HL-60/S4 treated with retinoic acid at 250 ng/mL for 4 days and 3 days (cell line): ENCODE data around the gene RRP7A.
"Not testable (repeated sequence)": the region's sequence is repeated elsewhere in the genome, so short reads cannot be mapped to it uniquely, and the experiment has no call there.

ENCODE experiments used
- in situ Hi-C: fragments of 300-500 bp; cut with MboI; formaldehyde crosslinking; loops from 2 replicates; pipeline ENCODE4 v1.7.0; 2022; ENCODE audit warnings: low sequenced_read_pairs

RRP7A gene

DNA sequence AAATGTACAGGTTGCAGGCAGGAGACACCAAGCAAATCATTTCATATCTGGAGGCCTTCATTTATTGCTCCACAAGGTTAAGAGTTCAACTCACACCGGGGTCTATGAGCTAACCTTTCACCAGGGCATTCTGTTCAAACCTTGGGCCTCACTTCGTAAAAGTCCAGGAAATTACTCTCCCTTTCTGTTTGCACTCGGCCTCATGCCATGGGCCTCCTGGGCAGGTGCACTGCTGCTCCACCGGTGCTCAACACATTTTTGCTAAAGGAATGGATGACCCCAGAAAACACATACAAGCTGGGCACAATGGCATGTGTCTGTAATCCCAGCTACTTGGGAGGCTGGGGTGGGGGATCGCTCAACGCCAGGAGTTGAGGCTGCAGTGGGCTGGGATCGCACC lies 16.6 kb upstream of the RRP7A start:
- in situ Hi-C loops, result no loop called here

DNA sequence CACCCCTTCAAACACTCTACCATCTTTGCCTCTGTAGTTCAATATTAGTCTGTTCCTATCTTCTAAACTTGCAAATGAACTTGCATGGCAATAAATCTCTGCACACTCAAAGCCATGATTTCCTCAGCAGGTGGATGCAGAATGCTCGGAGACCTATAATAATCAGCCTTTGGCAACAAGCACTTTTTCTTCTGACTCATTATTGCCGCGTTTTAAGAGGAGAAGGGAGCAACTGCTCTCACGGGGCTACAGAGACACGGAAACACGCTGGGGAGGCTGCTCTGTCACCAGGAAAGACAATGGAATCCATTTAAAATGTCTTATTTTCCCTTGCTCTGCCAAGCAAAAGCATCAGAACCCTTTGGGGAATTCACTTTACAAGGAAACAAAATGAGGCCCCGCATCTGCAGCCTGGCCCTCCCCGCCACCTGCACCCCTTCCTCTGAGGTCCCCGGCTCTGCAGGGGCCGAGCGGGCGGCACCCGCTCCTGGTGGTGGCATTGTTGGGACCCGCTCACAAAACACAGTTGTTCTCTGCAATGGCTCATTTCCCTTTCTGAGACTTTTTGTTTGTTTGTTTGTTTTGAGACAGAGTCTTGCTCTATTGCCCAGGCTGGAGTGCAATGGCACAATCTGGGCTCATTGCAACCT lies 15.6 kb upstream of the RRP7A start:
- in situ Hi-C loops, result not testable (repeated sequence)

DNA sequence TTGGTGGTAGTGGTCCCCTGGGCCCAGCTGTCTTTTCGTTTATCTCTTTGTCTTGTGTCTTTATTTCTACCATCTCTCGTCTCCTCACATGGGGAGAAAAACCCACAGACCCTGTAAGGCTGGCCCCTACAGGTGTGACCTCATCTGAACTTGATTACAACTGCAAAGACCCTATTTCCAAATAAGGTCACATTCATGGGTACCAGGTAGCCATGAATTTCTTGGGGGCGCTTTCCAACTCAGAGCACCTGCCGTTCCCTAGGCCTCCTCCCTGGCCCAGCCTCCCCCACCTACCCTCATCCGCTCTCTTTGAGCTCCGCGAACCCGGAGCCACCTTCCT lies 14.0 kb upstream of the RRP7A start:
- in situ Hi-C loops, result no loop called here

GRCh38 chr22:42531401-42532084 lies 11.9 kb upstream of the RRP7A start:
- in situ Hi-C loops, result not testable (repeated sequence)

DNA sequence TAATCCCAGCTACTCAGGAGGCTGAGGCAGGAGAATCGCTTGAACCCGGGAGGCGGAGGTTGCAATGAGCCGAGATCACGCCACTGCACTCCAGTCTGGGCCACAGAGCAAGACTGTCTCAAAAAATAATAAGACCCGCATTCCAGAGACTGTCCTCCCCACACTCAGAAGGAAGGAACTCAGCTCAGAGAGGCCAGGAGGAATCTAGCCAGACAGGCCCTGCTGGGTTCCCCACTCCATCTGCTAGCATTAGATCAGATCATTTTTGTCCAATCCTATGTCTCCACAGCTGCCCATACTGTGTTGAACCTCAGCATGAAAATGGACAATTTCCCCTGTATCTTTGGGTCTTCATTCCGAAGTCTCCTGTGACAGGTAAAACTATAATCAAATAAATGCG lies 9.8 kb upstream of the RRP7A start:
- in situ Hi-C loops, result not testable (repeated sequence)

DNA sequence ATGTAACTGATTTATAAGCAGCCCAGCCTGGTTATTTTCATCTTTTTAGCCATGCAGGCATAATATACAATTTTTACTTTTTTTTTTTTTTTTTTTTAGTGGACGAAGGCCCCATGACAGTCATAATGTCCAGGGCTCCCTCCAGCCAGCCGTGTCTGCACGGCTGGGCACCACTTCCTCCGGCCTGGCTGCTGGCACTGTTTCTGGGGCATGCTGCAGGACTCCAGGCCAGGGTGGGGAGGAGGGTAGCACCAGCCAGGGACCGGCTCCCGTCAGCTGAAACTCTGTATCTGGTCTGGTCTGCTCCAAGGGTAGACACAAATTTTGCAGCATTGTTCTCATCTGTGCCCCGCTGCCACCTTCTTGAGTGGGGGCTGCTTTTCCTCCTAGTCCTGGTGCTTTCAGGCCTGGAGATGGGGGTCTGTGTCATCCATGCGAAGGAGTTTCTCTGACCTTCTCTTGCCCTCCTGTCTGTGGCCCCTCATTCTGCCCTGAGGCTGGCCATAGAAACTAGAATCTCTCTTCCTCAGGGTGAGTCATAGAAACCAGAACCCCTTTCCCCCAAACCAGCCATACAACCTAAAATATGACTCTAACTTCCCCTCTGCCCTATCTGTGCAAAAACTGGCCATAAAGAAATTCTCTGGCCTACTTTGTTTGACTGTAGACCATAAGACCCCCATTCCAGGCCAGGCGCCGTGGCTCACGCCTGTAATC lies 9.2 kb upstream of the RRP7A start:
- in situ Hi-C loops, result no loop called here

DNA sequence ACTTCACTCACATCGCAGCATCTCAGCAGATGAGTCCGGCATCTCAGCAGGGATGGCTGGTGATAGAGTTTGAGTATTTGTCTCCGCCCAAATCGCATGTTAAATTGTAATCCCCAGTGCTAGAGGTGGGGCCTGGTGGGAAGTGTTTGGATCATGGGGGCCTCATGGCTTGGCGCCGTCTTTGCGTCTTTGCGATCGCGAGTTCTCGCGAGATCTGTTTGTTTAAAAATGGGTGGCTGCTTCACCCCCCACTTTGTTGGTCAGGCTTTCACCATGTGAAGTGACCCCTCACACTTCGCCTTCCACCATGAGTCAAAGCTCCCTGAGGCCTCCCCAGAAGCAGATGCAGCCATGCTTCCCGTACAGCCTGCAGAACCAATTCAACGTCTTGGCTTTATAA lies 3.0 kb upstream of the RRP7A start:
- in situ Hi-C loops, result no loop called here

DNA sequence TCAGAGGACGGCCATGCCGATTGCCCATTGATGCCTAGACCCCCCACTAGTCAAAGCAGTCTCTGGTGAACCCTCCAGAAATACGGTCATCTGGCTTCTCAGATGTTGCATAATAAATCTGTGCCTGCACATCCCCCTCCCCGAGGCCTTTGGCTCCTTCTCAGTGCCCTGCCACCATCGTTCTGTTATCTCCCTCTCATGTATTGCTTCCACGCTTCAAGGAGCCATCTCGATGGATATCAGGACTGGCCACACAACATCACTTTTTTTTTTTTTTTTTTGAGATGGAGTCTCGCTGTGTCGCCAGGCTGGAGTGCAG lies 1.6 kb upstream of the RRP7A start:
- in situ Hi-C loops, result no loop called here

GRCh38 chr22:42518638-42519524 lies 715 bp downstream of the RRP7A start:
- in situ Hi-C loops, result not testable (repeated sequence)

GRCh38 chr22:42517103-42517502 lies 2.5 kb downstream of the RRP7A start:
- in situ Hi-C loops, result not testable (repeated sequence)

DNA sequence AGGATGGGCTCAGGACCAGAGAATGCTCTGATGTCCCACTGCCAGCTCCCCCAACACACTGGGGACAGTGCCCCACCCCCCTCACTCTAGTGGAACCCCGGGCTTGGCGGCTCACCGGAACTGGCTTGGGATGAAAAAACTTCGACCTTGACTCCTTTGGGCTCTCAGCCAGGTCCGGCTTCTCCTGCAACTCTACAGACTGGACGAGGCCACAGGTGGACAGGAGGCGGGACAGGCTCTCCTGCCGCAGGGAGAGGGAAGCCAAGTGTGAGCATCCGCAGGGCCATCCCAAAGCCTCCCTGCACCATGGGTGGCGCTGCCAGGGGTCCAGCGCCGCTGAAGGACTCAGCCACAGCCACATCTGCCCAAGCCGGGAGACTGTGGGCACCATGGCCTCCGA lies 3.7 kb downstream of the RRP7A start:
- in situ Hi-C loops, result no loop called here

DNA sequence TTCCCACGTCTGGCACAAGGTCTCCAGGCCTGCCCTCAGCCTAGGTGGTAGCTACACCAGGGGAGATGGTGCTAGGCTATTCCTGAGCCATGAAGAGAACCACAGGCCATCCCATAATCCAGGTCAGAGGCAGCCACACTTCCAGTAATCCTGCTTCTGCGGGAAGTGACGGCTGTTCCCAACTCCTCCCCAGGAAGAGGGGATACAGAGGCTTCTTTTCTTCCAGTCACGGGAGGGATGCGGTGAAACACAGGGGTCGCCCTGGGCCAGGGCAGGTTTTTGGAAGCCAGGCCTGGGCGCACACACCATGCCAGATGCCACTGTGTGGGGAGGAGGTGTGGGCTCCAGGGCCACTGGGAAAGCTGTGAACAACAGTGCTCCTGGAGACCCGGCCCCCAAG lies 4.3 kb downstream of the RRP7A start:
- in situ Hi-C loops, result not testable (repeated sequence)

DNA sequence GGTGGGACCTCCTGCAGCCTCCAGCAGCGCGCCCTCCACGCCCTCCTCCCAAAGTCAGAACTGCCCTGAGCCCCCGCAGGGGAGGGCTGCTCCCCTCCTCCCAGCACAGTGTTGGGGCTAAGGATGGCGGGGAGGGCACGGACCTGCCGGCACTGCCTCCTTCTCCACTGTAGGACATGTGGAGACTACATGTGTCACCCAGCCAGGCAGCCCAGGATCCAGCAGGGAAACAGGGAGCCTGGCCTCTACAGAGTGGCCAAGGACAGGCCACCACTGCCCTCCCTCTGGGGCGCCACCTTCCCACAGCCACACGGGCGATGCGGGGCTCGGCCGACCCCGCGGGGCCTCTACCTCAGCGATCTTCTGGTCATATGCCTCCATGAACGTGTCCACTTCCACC lies 5.3 kb downstream of the RRP7A start:
- in situ Hi-C loops, result not testable (repeated sequence)

DNA sequence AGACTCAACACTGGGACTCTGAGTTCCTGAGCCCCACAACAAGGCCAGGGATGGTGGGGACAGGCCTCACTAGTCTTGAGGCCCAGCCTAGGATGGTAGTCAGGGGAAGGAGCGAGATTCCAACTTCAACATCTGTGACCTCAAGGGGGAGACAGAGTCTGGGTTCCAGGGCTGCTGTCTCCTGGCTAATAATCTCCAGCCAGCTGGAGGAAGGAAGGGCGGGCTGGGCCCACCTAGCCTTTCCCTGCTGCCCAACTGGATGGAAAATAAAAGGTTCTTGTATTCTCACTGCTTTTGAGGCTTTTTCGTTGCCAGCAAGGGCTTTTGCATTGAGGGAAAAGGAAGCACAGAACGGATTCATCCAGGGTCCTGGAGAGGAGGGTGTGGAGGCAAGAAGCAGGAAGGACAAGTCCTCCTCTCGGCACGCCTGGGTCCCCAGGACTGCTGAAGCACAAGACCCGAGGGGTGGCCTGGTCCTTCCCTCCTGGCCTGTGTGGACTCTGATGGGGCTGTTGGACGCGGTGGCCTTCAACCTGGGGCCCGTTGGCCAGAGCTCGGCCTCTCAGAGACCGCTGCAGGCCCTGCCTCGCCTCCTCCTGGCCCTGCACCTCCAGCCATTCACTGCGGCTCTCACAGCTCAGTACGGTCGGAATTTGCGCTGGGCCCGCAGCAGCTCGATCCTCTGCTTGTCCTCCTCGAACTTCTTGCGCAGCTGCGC lies 7.2 kb downstream of the RRP7A start:
- in situ Hi-C loops, result not testable (repeated sequence)

- in situ Hi-C loops, result no loop called here
Observed at GRCh38 chr22:42511401-42511891, 8.2 kb downstream of the RRP7A start.

DNA sequence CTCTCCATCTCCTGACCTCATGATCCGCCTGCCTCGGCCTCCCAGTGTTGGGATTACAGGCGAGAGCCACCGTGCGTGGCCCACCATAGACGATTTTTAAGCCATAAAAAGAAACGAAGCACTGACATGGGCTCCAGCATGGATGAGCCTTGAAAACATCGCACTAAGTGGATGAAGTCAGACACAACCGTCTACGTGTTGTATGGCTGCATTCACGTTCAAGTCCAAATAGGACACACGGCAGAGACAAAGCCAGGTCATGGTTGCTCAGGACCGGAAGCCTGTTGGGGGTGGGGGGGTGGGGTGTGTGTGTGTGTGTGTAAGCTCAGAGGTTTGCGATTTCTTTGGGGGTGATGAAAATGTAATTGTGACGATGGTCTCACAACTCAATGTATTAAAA lies 10.0 kb downstream of the RRP7A start:
- in situ Hi-C loops, result no loop called here

- in situ Hi-C loops, result not testable (repeated sequence)
Observed at GRCh38 chr22:42508975-42509364, 10.6 kb downstream of the RRP7A start.

DNA sequence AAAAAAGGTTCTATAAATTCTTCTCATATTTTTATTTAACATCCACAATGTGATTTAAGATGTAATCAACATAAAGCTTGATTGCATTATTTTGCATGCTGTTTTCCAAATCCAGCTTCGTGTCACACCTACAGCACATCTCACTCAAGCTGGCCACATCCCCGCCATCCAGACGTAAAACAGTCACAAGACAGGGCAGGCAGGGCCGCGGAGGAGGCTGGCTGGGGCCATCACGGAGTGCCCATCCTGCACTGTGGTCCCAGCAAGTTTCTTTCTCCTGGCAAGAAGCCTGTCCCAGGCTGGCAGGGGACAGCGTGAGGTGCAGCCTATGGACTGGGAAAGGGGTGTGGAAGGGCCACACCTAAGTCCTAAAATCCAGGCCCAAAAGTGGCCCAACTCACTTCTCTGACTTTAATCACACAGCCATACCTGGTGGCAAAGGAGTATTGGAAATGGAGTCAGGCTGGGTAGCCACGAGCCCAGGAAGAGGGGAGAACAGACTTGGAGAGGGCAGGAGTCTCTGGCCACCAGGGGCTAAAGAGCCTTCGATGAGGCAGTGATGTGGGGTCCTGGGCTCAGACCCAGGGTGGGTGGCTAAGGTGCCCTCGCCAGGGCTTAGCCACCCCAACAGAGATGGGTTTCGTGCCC lies 11.1 kb downstream of the RRP7A start:
- in situ Hi-C loops, result not testable (repeated sequence)

GRCh38 chr22:42500836-42501179 lies 18.8 kb downstream of the RRP7A start:
- in situ Hi-C loops, result no loop called here

DNA sequence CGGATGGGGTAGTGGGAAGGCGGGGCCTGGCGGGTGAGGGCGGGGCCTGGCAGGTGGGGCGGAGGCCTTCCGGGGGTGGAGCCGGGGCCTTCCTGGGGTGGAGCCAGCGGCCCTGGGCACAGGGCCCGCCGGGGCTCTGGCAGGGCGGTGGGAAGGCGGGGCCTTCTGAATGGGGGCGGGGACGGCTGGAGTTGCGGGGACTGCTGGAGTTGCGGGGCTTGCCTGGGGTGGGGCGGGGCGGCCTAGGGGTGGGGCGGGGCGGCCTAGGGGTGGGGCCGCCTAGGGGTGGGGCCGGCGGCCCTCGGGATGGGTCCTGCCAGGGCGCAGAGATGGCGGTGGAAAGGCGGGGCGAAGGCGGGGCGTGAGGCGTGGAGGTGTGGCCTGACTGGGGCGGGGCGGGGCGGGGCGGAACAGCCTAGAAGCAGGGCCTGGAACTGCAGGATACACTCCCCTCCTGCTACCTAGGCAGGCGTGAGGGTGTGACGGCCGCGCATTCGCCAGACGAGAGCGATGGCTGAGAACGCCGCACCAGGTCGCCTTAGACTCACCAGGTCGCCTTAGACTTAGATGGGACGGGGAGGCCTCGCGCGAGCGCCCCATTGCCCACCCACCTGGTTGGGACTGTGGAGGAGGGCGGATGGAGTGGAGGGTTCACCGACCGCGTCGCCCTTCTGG lies 19.3 kb downstream of the RRP7A start:
- in situ Hi-C loops, result no loop called here
